NB4 (cell line): ENCODE data around the gene HIVEP2.

Experiments used
- DNase-seq: peaks from one replicate; pipeline ENCODE4 v3.0.0; 2010; ENCODE audit warnings: low read depth
- H3K4me3 ChIP-seq: one replicate; pipeline ENCODE4 v1.5.1; 2011; ENCODE audit warnings: mild to moderate bottlenecking, low read depth, low read length, moderate library complexity
- CTCF ChIP-seq: IDR thresholded peaks from one replicate; pipeline ENCODE4 v1.5.1; 2012; ENCODE audit warnings: low read depth, low read length
- MAX ChIP-seq: IDR thresholded peaks from 2 replicates; pipeline ENCODE4 v1.6.1; 2011; ENCODE audit warnings: low read depth, low read length
- MYC ChIP-seq: IDR thresholded peaks from 2 replicates; pipeline ENCODE4 v1.6.1; 2011; ENCODE audit warnings: low read depth, low read length
- POLR2A ChIP-seq: IDR thresholded peaks from 2 replicates; pipeline ENCODE4 v1.6.1; 2011; ENCODE audit warnings: mild to moderate bottlenecking; ENCODE audit not compliant: insufficient read length; ENCODE audit errors: extremely low read depth

HIVEP2 gene

GRCh38 chr6:142750998-142751397 lies 194.0 kb downstream of the HIVEP2 start:
- no peak overlapping the region for H3K4me3 ChIP-seq
- DNase-seq = no peak
- no peak for TF ChIP-seq POLR2A
- TF ChIP-seq MAX = no peak
- no peak for TF ChIP-seq CTCF
- TF ChIP-seq MYC = no peak

- no peak for DNase-seq
- no peak for TF ChIP-seq CTCF
- TF ChIP-seq MAX = no peak
- no peak for TF ChIP-seq POLR2A
- TF ChIP-seq MYC = no peak
- H3K4me3 ChIP-seq = no peak overlapping the region
Measured at GRCh38 chr6:142749556-142749955, 195.4 kb downstream of the HIVEP2 start.

- peak; percentile 60 for DNase-seq
- H3K4me3 ChIP-seq = no peak overlapping the region
- TF ChIP-seq MYC (no peak), CTCF (peak; percentile 64), POLR2A (no peak), MAX (no peak)
Measured at GRCh38 chr6:142746524-142746923, 198.5 kb downstream of the HIVEP2 start.

GRCh38 chr6:142744836-142745235 lies 200.1 kb downstream of the HIVEP2 start:
- TF ChIP-seq MYC (no peak), MAX (no peak), CTCF (no peak), POLR2A (no peak)
- no peak for DNase-seq
- H3K4me3 ChIP-seq = no peak overlapping the region

GRCh38 chr6:142740449-142740848 lies 204.5 kb downstream of the HIVEP2 start:
- H3K4me3 ChIP-seq = no peak overlapping the region
- no peak for DNase-seq
- TF ChIP-seq MAX (no peak), POLR2A (no peak), MYC (no peak), CTCF (no peak)

GRCh38 chr6:142738731-142739130 lies 206.2 kb downstream of the HIVEP2 start:
- no peak for DNase-seq
- no peak for TF ChIP-seq POLR2A
- no peak for TF ChIP-seq MAX
- no peak for TF ChIP-seq CTCF
- no peak for TF ChIP-seq MYC
- H3K4me3 ChIP-seq = no peak overlapping the region
